Measurements from ENCODE around the gene TSPAN18. TPM values are rescaled to one million over a fixed set of nuclear protein-coding genes. Genes with fewer than 3 reads are reported as not detected.

TSPAN18 gene
- total and polyA plus RNA-seq, 2 experiments from 2014 or later = 68.6 to 82.8 TPM

GRCh38 chr11:44906649-44907048 lies 179.9 kb downstream of the TSPAN18 start:
- no peak for TF ChIP-seq CTCF (IDR thresholded peaks at IDR 0.05; ENCODE audit: low read depth, low read length)
- no peaks in the 10 kb centered on the region for H3K9me3 ChIP-seq (ENCODE audit: low read depth)
- no peak for DNase-seq (ENCODE audit: low read depth in 1 of 2, low spot score in 1 of 2)
- no peak overlapping the region for H3K27ac ChIP-seq
- no peaks in the 10 kb centered on the region for H3K27me3 ChIP-seq
- no peaks in the 10 kb centered on the region for H3K4me1 ChIP-seq (ENCODE audit: low read depth)
- no peak overlapping the region for H3K4me3 ChIP-seq
- no peaks in the 10 kb centered on the region for H3K36me3 ChIP-seq

GRCh38 chr11:44909557-44909956 lies 182.8 kb downstream of the TSPAN18 start:
- no peak for TF ChIP-seq CTCF (IDR thresholded peaks at IDR 0.05; ENCODE audit: low read depth, low read length)
- no peak overlapping the region for H3K27ac ChIP-seq
- DNase-seq (ENCODE audit: low read depth in 1 of 2, low spot score in 1 of 2) = no peak

GRCh38 chr11:44910591-44910990 lies 183.8 kb downstream of the TSPAN18 start:
- Histone ChIP-seq H3K36me3 (no peaks in the 10 kb centered on the region), H3K27me3 (no peaks in the 10 kb centered on the region), H3K4me1 (ENCODE audit: low read depth) (peaks cover 7% of the 10 kb centered on the region), H3K9me3 (ENCODE audit: low read depth) (no peaks in the 10 kb centered on the region), H3K4me3 (no peak overlapping the region), H3K27ac (no peak overlapping the region)
- TF ChIP-seq CTCF (IDR thresholded peaks at IDR 0.05; ENCODE audit: low read depth, low read length) = no peak
- no peak for DNase-seq (ENCODE audit: low read depth in 1 of 2, low spot score in 1 of 2)

More at GRCh38 chr11:44909557-44909956, 182.8 kb downstream of the TSPAN18 start:
- Histone ChIP-seq H3K4me3 (no peak overlapping the region), H3K9me3 (ENCODE audit: low read depth) (no peaks in the 10 kb centered on the region), H3K36me3 (no peaks in the 10 kb centered on the region), H3K4me1 (ENCODE audit: low read depth) (peaks cover 7% of the 10 kb centered on the region), H3K27me3 (no peaks in the 10 kb centered on the region)

- Histone ChIP-seq H3K36me3 (no peaks in the 10 kb centered on the region), H3K4me1 (ENCODE audit: low read depth) (peaks cover 7% of the 10 kb centered on the region), H3K27me3 (no peaks in the 10 kb centered on the region), H3K27ac (no peak overlapping the region), H3K9me3 (ENCODE audit: low read depth) (no peaks in the 10 kb centered on the region), H3K4me3 (no peak overlapping the region)
- TF ChIP-seq CTCF (IDR thresholded peaks at IDR 0.05; ENCODE audit: low read depth, low read length) = peak; percentile 73
- DNase-seq (ENCODE audit: low read depth in 1 of 2, low spot score in 1 of 2) = peak; percentile 86 to 96
These were observed 184.5 kb downstream of the TSPAN18 start for GRCh38 chr11:44911029-44911814.

GRCh38 chr11:44912270-44912987 lies 185.7 kb downstream of the TSPAN18 start:
- no peak for TF ChIP-seq CTCF (IDR thresholded peaks at IDR 0.05; ENCODE audit: low read depth, low read length)
- Histone ChIP-seq H3K36me3 (no peaks in the 10 kb centered on the region), H3K9me3 (ENCODE audit: low read depth) (no peaks in the 10 kb centered on the region), H3K4me1 (ENCODE audit: low read depth) (peaks cover 7% of the 10 kb centered on the region), H3K27me3 (no peaks in the 10 kb centered on the region), H3K4me3 (no peak overlapping the region), H3K27ac (no peak overlapping the region)
- DNase-seq (ENCODE audit: low read depth in 1 of 2, low spot score in 1 of 2) = no peak

All from cardiac muscle cell (in vitro differentiated cells and primary cell).